ENCODE data around the gene ADGRV1. TPM values are rescaled to one million over a fixed set of nuclear protein-coding genes. Genes with fewer than 3 reads are reported as not detected.

ADGRV1 gene
- total RNA-seq, 4 donors from 2014 or later: 0.39 to 1.9 (median 1.00) TPM

GRCh38 chr5:91020065-91020800 lies 461.6 kb downstream of the ADGRV1 start:
- no peaks in the 10 kb centered on the region for H3K36me3 ChIP-seq
- H3K4me3 ChIP-seq: no peak overlapping the region
- no peak overlapping the region for H3K27ac ChIP-seq
- 88 to 90% methylated on average over 6 of the region's 6 CpGs for WGBS, 2 donors
- H3K4me1 ChIP-seq: peaks cover 0 to 8% (median 0%) of the 10 kb centered on the region in 4 donors
- no peaks in the 10 kb centered on the region for H3K27me3 ChIP-seq
- no peak for DNase-seq (ENCODE audit: low spot score in 2 of 2)
- no peak for TF ChIP-seq EP300 (IDR thresholded peaks at IDR 0.05)
- H3K9me3 ChIP-seq: no peaks in the 10 kb centered on the region

- 48 to 58% methylated on average over 2 of the region's 2 CpGs for WGBS, 2 donors
- Histone ChIP-seq H3K4me1 (peaks cover 0 to 8% (median 0%) of the 10 kb centered on the region in 4 donors), H3K27me3 (no peaks in the 10 kb centered on the region), H3K9me3 (no peaks in the 10 kb centered on the region), H3K27ac (no peak overlapping the region), H3K4me3 (no peak overlapping the region), H3K36me3 (no peaks in the 10 kb centered on the region)
- no peak for TF ChIP-seq CTCF (IDR thresholded peaks at IDR 0.05)
- TF ChIP-seq POLR2A (IDR thresholded peaks at IDR 0.05): no peak
- no peak for TF ChIP-seq EP300 (IDR thresholded peaks at IDR 0.05)
- no peak for DNase-seq (ENCODE audit: low spot score in 2 of 2)
These were observed 463.9 kb downstream of the ADGRV1 start for GRCh38 chr5:91022518-91022917.

- no peak for TF ChIP-seq EP300 (IDR thresholded peaks at IDR 0.05)
- no peak for TF ChIP-seq POLR2A (IDR thresholded peaks at IDR 0.05)
- no peak for TF ChIP-seq CTCF (IDR thresholded peaks at IDR 0.05)
- peak overlapping the region in 1 of 4 donors; percentile 13 for H3K27ac ChIP-seq
- DNase-seq (ENCODE audit: low spot score in 2 of 2): no peak
- no peaks in the 10 kb centered on the region for H3K4me1 ChIP-seq
- WGBS, 2 donors: 47 to 52% methylated on average over 2 of the region's 2 CpGs
- no peaks in the 10 kb centered on the region for H3K27me3 ChIP-seq
- H3K4me3 ChIP-seq: no peak overlapping the region
- H3K9me3 ChIP-seq: no peaks in the 10 kb centered on the region
- no peaks in the 10 kb centered on the region for H3K36me3 ChIP-seq
These were observed 465.6 kb downstream of the ADGRV1 start for GRCh38 chr5:91024206-91024605.

- no peak for TF ChIP-seq POLR2A (IDR thresholded peaks at IDR 0.05)
- TF ChIP-seq CTCF (IDR thresholded peaks at IDR 0.05): no peak
- TF ChIP-seq EP300 (IDR thresholded peaks at IDR 0.05): no peak
- Histone ChIP-seq H3K27me3 (no peaks in the 10 kb centered on the region), H3K4me3 (no peak overlapping the region), H3K4me1 (no peaks in the 10 kb centered on the region), H3K9me3 (no peaks in the 10 kb centered on the region), H3K27ac (peak overlapping the region in 1 of 4 donors; percentile 13), H3K36me3 (no peaks in the 10 kb centered on the region)
- WGBS, 2 donors: 49 to 50% methylated on average over 6 of the region's 6 CpGs
- DNase-seq (ENCODE audit: low spot score in 2 of 2): no peak
These were observed 466.1 kb downstream of the ADGRV1 start for GRCh38 chr5:91024727-91025126.

- 82 to 87% methylated on average over 3 of the region's 3 CpGs for WGBS, 2 donors
- Histone ChIP-seq H3K4me3 (no peak overlapping the region), H3K27ac (no peak overlapping the region), H3K4me1 (no peaks in the 10 kb centered on the region), H3K9me3 (no peaks in the 10 kb centered on the region), H3K27me3 (no peaks in the 10 kb centered on the region), H3K36me3 (no peaks in the 10 kb centered on the region)
- TF ChIP-seq CTCF (IDR thresholded peaks at IDR 0.05): no peak
- TF ChIP-seq POLR2A (IDR thresholded peaks at IDR 0.05): no peak
- TF ChIP-seq EP300 (IDR thresholded peaks at IDR 0.05): no peak
- no peak for DNase-seq (ENCODE audit: low spot score in 2 of 2)
These were observed 466.9 kb downstream of the ADGRV1 start for GRCh38 chr5:91025449-91025848.

Measured in tibial nerve (tissue), 4 donors.